ENCODE measurements around the gene VSX1.

VSX1 gene

DNA sequence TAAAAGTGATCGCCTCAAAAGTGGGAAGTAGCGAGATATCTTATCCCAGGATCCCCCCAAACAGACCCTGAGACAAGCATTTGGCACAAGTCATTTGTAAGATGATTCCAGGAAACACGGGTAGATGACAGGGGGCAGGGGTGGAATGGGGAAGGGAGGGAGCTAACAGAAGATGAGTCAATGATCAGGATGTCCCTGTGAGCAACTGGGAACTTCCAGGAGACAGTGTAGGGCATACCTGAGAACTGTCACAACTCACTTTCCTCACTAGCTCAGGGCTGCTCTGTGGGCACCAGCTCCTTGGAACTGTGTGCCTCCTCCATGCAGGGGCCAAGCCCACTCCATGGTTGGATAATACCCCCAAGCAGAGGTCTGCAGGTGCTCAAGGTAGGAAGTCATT, 38.5 kb upstream of the VSX1 start:
- no CpG with 5 or more reads among the region's 3 CpGs for WGBS, 2 donors (ENCODE audit: extremely low coverage in 2 of 2, insufficient read length in 2 of 2, insufficient replicate concordance in 1 of 2)

DNA sequence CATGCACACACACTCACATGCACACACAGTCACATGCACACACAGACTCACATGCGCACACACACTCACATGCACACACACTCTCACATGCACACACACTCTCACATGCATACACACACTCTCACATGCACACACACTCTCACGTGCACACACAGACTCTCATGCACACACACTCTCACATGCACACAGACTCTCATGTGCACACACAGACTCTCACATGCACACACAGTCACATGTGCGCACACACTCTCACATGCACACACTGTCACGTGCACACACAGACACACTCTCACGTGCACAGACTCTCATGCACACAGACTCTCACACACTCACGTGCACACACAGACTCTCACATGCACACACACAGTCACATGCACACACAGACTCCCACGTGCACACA, 36.6 kb upstream of the VSX1 start:
- Histone ChIP-seq H3K27me3 (ENCODE audit: control insufficient read depth in 3 of 3, insufficient read depth in 3 of 3, low read depth in 1 of 3, low read length in 3 of 3) (peaks cover 0 to 35% (median 5%) of the 10 kb centered on the region in 3 experiments), H3K9me3 (replicated peaks in 1 of 2; ENCODE audit: control insufficient read depth in 2 of 2, insufficient read depth in 1 of 2, low read depth in 1 of 2, low read length in 2 of 2) (peaks cover 0 to 4% of the 10 kb centered on the region in 2 donors), H3K4me1 (ENCODE audit: control insufficient read depth in 2 of 2, insufficient read depth in 1 of 2, low read depth in 1 of 2, low read length in 2 of 2) (peaks cover 18% of the 10 kb centered on the region in 2 donors), H2BK15ac (ENCODE audit: low read length) (no peak overlapping the region), H3K4me2 (ENCODE audit: insufficient read depth, low read length, poor library complexity, severe bottlenecking) (no peak overlapping the region), H2AFZ (ENCODE audit: low read length) (no peak overlapping the region), H2BK120ac (ENCODE audit: low read depth, low read length) (no peak overlapping the region), H2BK12ac (ENCODE audit: low read length) (peak overlapping the region; percentile 93), H2AK5ac (ENCODE audit: low read depth, low read length) (peak overlapping the region; percentile 79), H3K4ac (ENCODE audit: low read length) (peak overlapping the region; percentile 86), H3K9ac (ENCODE audit: low read depth, low read length, poor library complexity) (peak overlapping the region; percentile 68), H3K14ac (ENCODE audit: low read length) (peak overlapping the region; percentile 99), H4K91ac (ENCODE audit: low read depth, low read length, poor library complexity) (peak overlapping the region; percentile 90), H4K8ac (ENCODE audit: low read depth, low read length) (peak overlapping the region; percentile 99), H3K23ac (ENCODE audit: low read depth, low read length, poor library complexity) (peak overlapping the region; percentile 83), H3K79me1 (ENCODE audit: low read depth, low read length) (peaks cover 3% of the 10 kb centered on the region), H3K4me3 (ENCODE audit: low read length in 2 of 2) (peak overlapping the region in 1 of 2 donors; percentile 67), H3K27ac (replicated peaks; ENCODE audit: low read length) (no peak overlapping the region), H3K36me3 (replicated peaks in 1 of 2; ENCODE audit: control insufficient read depth in 2 of 2, insufficient read depth in 2 of 2, low read length in 2 of 2) (peaks cover 0 to 4% of the 10 kb centered on the region in 2 donors), H2BK5ac (ENCODE audit: low read length) (no peak overlapping the region), H3K18ac (ENCODE audit: low read length) (peak overlapping the region; percentile 70)
- DNase-seq (ENCODE audit: low spot score), result no peak
- WGBS, 2 donors (ENCODE audit: extremely low coverage in 2 of 2, insufficient read length in 2 of 2, insufficient replicate concordance in 1 of 2), result no CpG with 5 or more reads among the region's 7 CpGs

More for the DNA sequence above, 38.5 kb upstream of the VSX1 start:
- Histone ChIP-seq H3K36me3 (replicated peaks in 1 of 2; ENCODE audit: control insufficient read depth in 2 of 2, insufficient read depth in 2 of 2, low read length in 2 of 2) (peaks cover 0 to 4% of the 10 kb centered on the region in 2 donors), H3K4me1 (ENCODE audit: control insufficient read depth in 2 of 2, insufficient read depth in 1 of 2, low read depth in 1 of 2, low read length in 2 of 2) (peaks cover 18 to 20% of the 10 kb centered on the region in 2 donors), H3K14ac (ENCODE audit: low read length) (no peak overlapping the region), H3K27ac (replicated peaks; ENCODE audit: low read length) (no peak overlapping the region), H2BK12ac (ENCODE audit: low read length) (no peak overlapping the region), H3K4me3 (ENCODE audit: low read length in 2 of 2) (no peak overlapping the region), H3K23ac (ENCODE audit: low read depth, low read length, poor library complexity) (no peak overlapping the region), H2BK5ac (ENCODE audit: low read length) (no peak overlapping the region), H2BK120ac (ENCODE audit: low read depth, low read length) (no peak overlapping the region), H3K9me3 (replicated peaks in 1 of 2; ENCODE audit: control insufficient read depth in 2 of 2, insufficient read depth in 1 of 2, low read depth in 1 of 2, low read length in 2 of 2) (peaks cover 0 to 4% of the 10 kb centered on the region in 2 donors), H3K9ac (ENCODE audit: low read depth, low read length, poor library complexity) (no peak overlapping the region), H2AK5ac (ENCODE audit: low read depth, low read length) (peak overlapping the region; percentile 53), H2AFZ (ENCODE audit: low read length) (no peak overlapping the region), H3K4ac (ENCODE audit: low read length) (no peak overlapping the region), H3K79me1 (ENCODE audit: low read depth, low read length) (peaks cover 3% of the 10 kb centered on the region), H2BK15ac (ENCODE audit: low read length) (no peak overlapping the region), H3K18ac (ENCODE audit: low read length) (no peak overlapping the region), H4K91ac (ENCODE audit: low read depth, low read length, poor library complexity) (no peak overlapping the region), H3K27me3 (ENCODE audit: control insufficient read depth in 3 of 3, insufficient read depth in 3 of 3, low read depth in 1 of 3, low read length in 3 of 3) (peaks cover 0 to 37% (median 5%) of the 10 kb centered on the region in 3 experiments), H4K8ac (ENCODE audit: low read depth, low read length) (no peak overlapping the region), H3K4me2 (ENCODE audit: insufficient read depth, low read length, poor library complexity, severe bottlenecking) (no peak overlapping the region)
- DNase-seq (ENCODE audit: low spot score), result no peak

DNA sequence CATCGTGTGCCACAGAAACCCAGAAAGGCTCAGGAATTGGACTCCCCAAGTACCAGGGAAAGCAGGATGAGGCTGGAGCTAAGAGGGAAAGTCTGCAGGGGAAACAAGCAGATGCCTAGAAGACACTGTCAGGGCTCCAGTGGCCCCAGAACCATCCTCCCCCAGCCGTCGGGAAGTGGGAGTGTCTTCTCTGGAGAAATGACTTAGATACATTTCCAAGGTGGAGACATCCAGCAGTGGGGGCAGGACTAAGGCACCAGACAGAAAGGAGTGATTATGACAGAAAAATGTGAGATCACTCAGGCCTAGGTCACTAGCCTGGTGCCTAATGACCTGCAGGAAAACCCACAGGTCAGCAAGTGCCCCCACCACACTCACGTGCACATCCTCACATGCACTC, 36.0 kb upstream of the VSX1 start:
- Histone ChIP-seq H4K91ac (ENCODE audit: low read depth, low read length, poor library complexity) (peak overlapping the region; percentile 90), H3K14ac (ENCODE audit: low read length) (peak overlapping the region; percentile 99), H3K23ac (ENCODE audit: low read depth, low read length, poor library complexity) (peak overlapping the region; percentile 83), H3K27ac (replicated peaks; ENCODE audit: low read length) (no peak overlapping the region), H3K4me3 (ENCODE audit: low read length in 2 of 2) (peak overlapping the region in 1 of 2 donors; percentile 67), H3K4ac (ENCODE audit: low read length) (no peak overlapping the region), H3K79me1 (ENCODE audit: low read depth, low read length) (peaks cover 3% of the 10 kb centered on the region), H2BK5ac (ENCODE audit: low read length) (no peak overlapping the region), H3K9me3 (replicated peaks in 1 of 2; ENCODE audit: control insufficient read depth in 2 of 2, insufficient read depth in 1 of 2, low read depth in 1 of 2, low read length in 2 of 2) (peaks cover 0 to 4% of the 10 kb centered on the region in 2 donors), H2AFZ (ENCODE audit: low read length) (peak overlapping the region; percentile 25), H3K4me2 (ENCODE audit: insufficient read depth, low read length, poor library complexity, severe bottlenecking) (no peak overlapping the region), H3K36me3 (replicated peaks in 1 of 2; ENCODE audit: control insufficient read depth in 2 of 2, insufficient read depth in 2 of 2, low read length in 2 of 2) (peaks cover 0 to 4% of the 10 kb centered on the region in 2 donors), H3K18ac (ENCODE audit: low read length) (peak overlapping the region; percentile 70), H3K4me1 (ENCODE audit: control insufficient read depth in 2 of 2, insufficient read depth in 1 of 2, low read depth in 1 of 2, low read length in 2 of 2) (peaks cover 18% of the 10 kb centered on the region in 2 donors), H2BK15ac (ENCODE audit: low read length) (no peak overlapping the region), H2BK12ac (ENCODE audit: low read length) (peak overlapping the region; percentile 93), H2BK120ac (ENCODE audit: low read depth, low read length) (no peak overlapping the region), H3K9ac (ENCODE audit: low read depth, low read length, poor library complexity) (peak overlapping the region; percentile 68), H2AK5ac (ENCODE audit: low read depth, low read length) (no peak overlapping the region), H4K8ac (ENCODE audit: low read depth, low read length) (peak overlapping the region; percentile 99), H3K27me3 (ENCODE audit: control insufficient read depth in 3 of 3, insufficient read depth in 3 of 3, low read depth in 1 of 3, low read length in 3 of 3) (peaks cover 0 to 32% (median 5%) of the 10 kb centered on the region in 3 experiments)
- no CpG with 5 or more reads among the region's 4 CpGs for WGBS, 2 donors (ENCODE audit: extremely low coverage in 2 of 2, insufficient read length in 2 of 2, insufficient replicate concordance in 1 of 2)
- DNase-seq (ENCODE audit: low spot score), result no peak

DNA sequence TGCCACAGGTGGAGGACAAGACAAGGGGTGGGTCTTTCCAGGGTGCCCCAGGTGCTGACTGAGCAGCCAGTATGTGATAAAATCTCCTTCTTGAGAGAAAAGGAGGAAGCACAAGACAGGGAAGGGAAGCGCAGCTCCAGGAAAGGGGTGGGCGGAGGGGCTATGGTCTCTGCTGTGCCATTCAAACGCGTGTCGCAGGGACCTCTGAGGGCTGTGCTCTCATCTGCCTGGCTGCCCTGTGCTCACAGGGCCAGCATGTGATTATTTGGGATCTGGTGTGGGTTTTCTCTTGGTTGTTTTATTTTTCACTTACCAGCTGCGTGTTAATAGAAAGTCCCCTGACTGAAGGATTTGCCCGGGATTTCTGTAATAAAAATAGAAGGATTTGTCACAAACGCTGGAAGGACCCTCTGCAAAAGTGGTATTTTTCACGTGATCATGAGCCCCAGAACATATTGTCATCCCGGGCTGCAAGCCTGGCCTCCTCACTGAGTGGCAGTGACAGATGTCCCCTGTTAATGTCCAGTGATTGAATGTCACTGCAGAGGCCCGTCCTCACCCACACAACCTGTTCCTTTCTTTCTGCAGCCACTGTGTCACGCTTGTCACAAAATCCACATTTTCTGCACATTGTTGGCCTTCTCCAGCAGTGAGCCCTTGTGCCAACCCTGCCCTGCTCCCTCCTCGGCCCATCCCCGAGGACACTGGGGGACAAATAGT, 35.0 kb upstream of the VSX1 start:
- Histone ChIP-seq H3K36me3 (replicated peaks in 1 of 2; ENCODE audit: control insufficient read depth in 2 of 2, insufficient read depth in 2 of 2, low read length in 2 of 2) (peaks cover 0 to 4% of the 10 kb centered on the region in 2 donors), H3K18ac (ENCODE audit: low read length) (peak overlapping the region; percentile 82), H3K4me2 (ENCODE audit: insufficient read depth, low read length, poor library complexity, severe bottlenecking) (no peak overlapping the region), H4K8ac (ENCODE audit: low read depth, low read length) (no peak overlapping the region), H3K9ac (ENCODE audit: low read depth, low read length, poor library complexity) (peak overlapping the region; percentile 51), H3K14ac (ENCODE audit: low read length) (no peak overlapping the region), H2BK12ac (ENCODE audit: low read length) (no peak overlapping the region), H3K9me3 (replicated peaks in 1 of 2; ENCODE audit: control insufficient read depth in 2 of 2, insufficient read depth in 1 of 2, low read depth in 1 of 2, low read length in 2 of 2) (peaks cover 0 to 4% of the 10 kb centered on the region in 2 donors), H2BK15ac (ENCODE audit: low read length) (no peak overlapping the region), H2AFZ (ENCODE audit: low read length) (peak overlapping the region; percentile 40), H2BK5ac (ENCODE audit: low read length) (no peak overlapping the region), H3K4me3 (ENCODE audit: low read length in 2 of 2) (peak overlapping the region in 1 of 2 donors; percentile 37), H3K27ac (replicated peaks; ENCODE audit: low read length) (no peak overlapping the region), H3K27me3 (ENCODE audit: control insufficient read depth in 3 of 3, insufficient read depth in 3 of 3, low read depth in 1 of 3, low read length in 3 of 3) (peaks cover 0 to 32% (median 5%) of the 10 kb centered on the region in 3 experiments), H4K91ac (ENCODE audit: low read depth, low read length, poor library complexity) (no peak overlapping the region), H2BK120ac (ENCODE audit: low read depth, low read length) (no peak overlapping the region), H3K23ac (ENCODE audit: low read depth, low read length, poor library complexity) (no peak overlapping the region), H3K4ac (ENCODE audit: low read length) (no peak overlapping the region), H3K4me1 (ENCODE audit: control insufficient read depth in 2 of 2, insufficient read depth in 1 of 2, low read depth in 1 of 2, low read length in 2 of 2) (peaks cover 18% of the 10 kb centered on the region in 2 donors), H2AK5ac (ENCODE audit: low read depth, low read length) (peak overlapping the region; percentile 41), H3K79me1 (ENCODE audit: low read depth, low read length) (peaks cover 3% of the 10 kb centered on the region)
- DNase-seq (ENCODE audit: low spot score), result no peak
- no CpG with 5 or more reads among the region's 14 CpGs for WGBS, 2 donors (ENCODE audit: extremely low coverage in 2 of 2, insufficient read length in 2 of 2, insufficient replicate concordance in 1 of 2)

Data from neuronal stem cell (in vitro differentiated cells).